GM19023 (cell line): Measurements from ENCODE around the gene AXL.

Source experiments
- ATAC-seq: cut with Tn5 transposase; IDR thresholded peaks from one replicate; pipeline ENCODE4 v1.9.1; 2021; ENCODE audit warnings: mild to moderate bottlenecking, moderate library complexity; ENCODE audit not compliant: unreplicated experiment

The AXL gene

GRCh38 chr19:41305927-41306793 lies 87.1 kb downstream of the AXL start:
- ATAC-seq, result no peak

- ATAC-seq, result no peak
Measured at GRCh38 chr19:41307090-41307875, 88.3 kb downstream of the AXL start.

DNA sequence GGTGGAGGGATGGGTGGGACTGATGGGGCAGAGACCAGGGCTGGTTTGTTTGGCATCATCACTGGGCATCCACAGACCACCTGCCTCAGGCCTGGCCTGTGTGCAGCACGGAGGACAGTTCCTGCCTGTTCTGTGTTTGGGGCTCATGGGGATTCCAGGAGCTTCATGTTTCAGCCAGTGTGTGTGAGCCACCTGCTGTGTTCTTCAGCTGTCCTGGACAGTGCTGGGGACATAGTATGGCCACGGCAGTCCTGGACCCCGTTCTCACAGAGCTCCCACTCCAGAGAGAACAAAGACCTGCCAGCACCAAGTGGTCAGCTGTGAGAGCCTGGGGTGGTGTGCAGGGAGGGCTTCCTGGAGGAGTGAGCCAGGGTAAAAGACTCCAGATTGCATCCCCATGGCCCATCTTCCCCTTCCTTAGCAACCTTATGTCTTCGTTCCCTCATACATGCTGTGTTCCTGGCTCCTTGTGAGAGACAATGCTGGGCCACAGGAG lies 89.0 kb downstream of the AXL start:
- no peak for ATAC-seq

GRCh38 chr19:41308450-41309179 lies 89.6 kb downstream of the AXL start:
- ATAC-seq, result no peak

DNA sequence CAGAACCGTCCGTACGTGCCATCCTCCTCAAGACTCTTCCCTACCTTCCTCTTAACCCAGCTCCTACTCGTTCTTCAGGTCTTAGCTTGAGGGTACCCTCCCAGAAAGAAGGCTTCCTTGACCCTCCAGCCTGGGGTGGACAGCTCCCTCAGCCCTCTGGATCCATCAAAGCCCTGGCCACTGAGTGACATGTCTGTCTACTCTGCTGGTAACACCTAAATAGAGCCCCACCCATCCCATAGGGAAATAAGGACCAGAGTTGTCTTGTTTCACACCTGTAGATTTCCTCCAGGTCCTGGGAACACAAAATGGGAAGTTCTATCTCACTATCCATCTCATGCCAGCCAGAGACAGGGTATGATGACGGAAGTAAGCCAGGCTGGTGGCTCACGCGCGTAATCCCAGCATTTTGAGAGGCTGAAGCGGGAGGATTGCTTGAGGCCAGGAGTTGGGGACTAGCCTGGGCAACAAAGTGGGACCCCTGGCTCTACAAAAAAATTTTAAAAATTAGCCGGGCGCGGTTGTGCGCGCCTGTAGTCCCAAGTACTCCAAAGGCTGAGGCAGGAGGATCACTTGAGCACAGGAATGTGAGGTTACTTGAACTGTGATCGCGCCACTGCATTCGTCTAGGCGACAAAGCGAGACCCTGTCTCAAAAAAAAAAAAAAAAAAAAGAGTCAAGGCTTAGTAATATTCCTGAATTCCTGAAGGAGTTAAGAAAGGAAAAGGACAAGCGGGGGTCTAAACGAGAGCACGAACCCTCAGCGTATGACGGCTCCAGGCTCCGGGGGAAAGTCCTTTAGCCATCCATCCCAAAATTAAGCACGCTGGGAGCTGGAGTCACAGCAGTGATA lies 90.4 kb downstream of the AXL start:
- ATAC-seq, result no peak

GRCh38 chr19:41310033-41310831 lies 91.2 kb downstream of the AXL start, which contains the start of gene CCDC97:
Gene CCDC97 (plus strand): TSS chr19:41310172. CDS start chr19:41310311, 139 bp downstream.
- peak; percentile 71 for ATAC-seq

DNA sequence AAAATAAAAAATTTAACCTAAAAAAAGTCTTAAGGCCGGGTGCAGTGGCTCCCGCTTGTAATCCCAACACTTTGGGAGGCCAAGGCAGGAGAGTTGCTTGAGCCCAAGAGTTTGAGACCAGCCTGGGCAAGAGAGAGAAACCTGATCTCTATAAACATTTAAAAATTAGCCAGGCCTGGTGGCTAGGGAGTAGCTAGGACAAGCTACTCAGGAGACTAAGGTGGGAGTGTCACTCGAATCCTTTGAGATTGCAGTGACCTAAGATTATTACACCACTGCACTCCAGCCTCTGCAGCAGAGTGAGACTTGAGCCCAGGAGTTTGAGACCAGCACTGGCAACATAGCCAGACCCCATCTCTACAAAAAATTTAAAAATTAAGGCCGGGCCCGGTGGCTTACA lies 92.0 kb downstream of the AXL start:
- no peak for ATAC-seq
